ENCODE data around the gene PIWIL1. TPM values are rescaled to one million over a fixed set of nuclear protein-coding genes. Genes with fewer than 3 reads are reported as not detected.

The PIWIL1 gene
- polyA plus RNA-seq, 2 of the 4 experiments (the other 2 are of a cell fraction) = not detected

DNA sequence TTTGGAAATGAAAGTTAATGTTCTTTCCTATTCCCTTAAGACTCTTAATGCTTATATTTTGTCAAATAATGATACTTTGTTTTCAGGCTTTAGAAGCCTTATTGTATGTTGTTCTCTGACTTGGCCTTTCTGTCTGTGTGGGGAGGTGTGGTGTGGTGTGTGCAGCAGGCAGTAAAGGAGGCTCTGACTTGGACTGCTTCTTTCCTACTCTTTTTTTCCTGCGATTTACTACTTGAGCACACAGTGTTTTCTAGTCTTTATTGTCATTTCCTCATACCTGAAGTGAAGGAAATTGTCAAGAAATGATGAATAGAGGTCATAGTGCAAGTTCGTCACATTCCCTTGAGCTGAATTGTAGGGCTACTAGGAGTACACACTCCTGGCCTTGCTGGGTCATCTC, 26.9 kb downstream of the PIWIL1 start:
- ATAC-seq (no peak), DNase-seq (ENCODE audit: low read depth in 1 of 2, low spot score in 1 of 2) (no peak), FAIRE-seq (no peak)
- 5% methylated on average over 2 of the region's 2 CpGs for whole genome bisulfite sequencing (ENCODE audit: missing lambda C conversion rate)
- no peak for TF ChIP-seq HDAC2 (IDR thresholded peaks at IDR 0.05)
- no peak for TF ChIP-seq RCOR1 (IDR thresholded peaks at IDR 0.05; ENCODE audit: low read depth, low read length)
- TF ChIP-seq NR3C1 (IDR thresholded peaks at IDR 0.05) = no peak
- TF ChIP-seq KDM1A (IDR thresholded peaks at IDR 0.05; ENCODE audit: low read depth) = no peak
- no peak for TF ChIP-seq EP300 (IDR thresholded peaks at IDR 0.05)
- no peak for TF ChIP-seq ESRRA (IDR thresholded peaks at IDR 0.05; ENCODE audit: borderline replicate concordance, low read length)
- no peak for TF ChIP-seq NPAS2 (CRISPR knock-in tag; IDR thresholded peaks at IDR 0.05; ENCODE audit: borderline replicate concordance)
- no peak for TF ChIP-seq MYC (IDR thresholded peaks at IDR 0.05; ENCODE audit: borderline replicate concordance, low read length)
- CTCF ChIA-PET = no interaction called here
- Histone ChIP-seq H3K4me3 (no peak overlapping the region), H3K9me3 (no peaks in the 10 kb centered on the region), H3K4me2 (no peak overlapping the region), H3K27ac (no peak overlapping the region), H3K4me1 (no peaks in the 10 kb centered on the region)
- POLR2A ChIA-PET = no interaction called here

DNA sequence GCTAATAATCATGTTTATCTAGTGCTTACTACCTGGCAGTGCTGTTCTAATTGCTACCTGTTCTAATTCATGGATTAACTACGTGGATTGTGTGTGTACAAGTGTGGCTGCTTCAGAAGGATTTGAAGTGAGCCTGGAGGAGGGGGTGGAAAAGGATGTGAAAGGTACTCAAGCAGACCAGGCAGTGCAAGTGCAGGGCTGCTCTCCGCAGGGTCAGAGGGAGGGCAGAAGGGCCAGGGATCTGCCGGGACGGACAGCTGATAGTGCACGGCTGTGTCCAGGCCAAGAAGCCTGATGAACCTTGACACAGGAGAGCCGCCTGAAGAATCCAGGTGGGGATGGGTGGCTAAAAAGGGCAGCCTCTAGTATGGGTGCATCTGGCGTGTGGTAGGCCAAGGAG, 28.5 kb downstream of the PIWIL1 start:
- DNase-seq (ENCODE audit: low read depth in 1 of 2, low spot score in 1 of 2) = no peak
- no peak for TF ChIP-seq POLR2A (IDR thresholded peaks at IDR 0.05; ENCODE audit: low read length)
- TF ChIP-seq HDAC2 (IDR thresholded peaks at IDR 0.05) = no peak
- TF ChIP-seq HOXB5 (CRISPR knock-in tag; IDR thresholded peaks at IDR 0.05) = no peak
- TF ChIP-seq ZSCAN20 (CRISPR knock-in tag; IDR thresholded peaks at IDR 0.05) = no peak
- TF ChIP-seq BHLHE40 (IDR thresholded peaks at IDR 0.05; ENCODE audit: low read depth, low read length) = no peak
- no peak for TF ChIP-seq CBX2 (IDR thresholded peaks at IDR 0.05; ENCODE audit: borderline replicate concordance, low read depth)
- TF ChIP-seq HMGXB4 (CRISPR knock-in tag; IDR thresholded peaks at IDR 0.05; ENCODE audit: borderline replicate concordance) = no peak
- TF ChIP-seq RFX5 (IDR thresholded peaks at IDR 0.05) = no peak
- TF ChIP-seq FOXS1 (CRISPR knock-in tag; IDR thresholded peaks at IDR 0.05) = no peak
- no peak overlapping the region for H3K4me2 ChIP-seq
- H3K4me3 ChIP-seq = no peak overlapping the region
- no peak for ATAC-seq
- H3K27ac ChIP-seq = no peak overlapping the region
- CTCF ChIA-PET = no interaction called here
- no peak for FAIRE-seq
- H3K9me3 ChIP-seq = no peaks in the 10 kb centered on the region
- 29% methylated on average over 7 of the region's 7 CpGs for WGBS (ENCODE audit: missing lambda C conversion rate)
- POLR2A ChIA-PET = no interaction called here
- H3K4me1 ChIP-seq = no peaks in the 10 kb centered on the region

DNA sequence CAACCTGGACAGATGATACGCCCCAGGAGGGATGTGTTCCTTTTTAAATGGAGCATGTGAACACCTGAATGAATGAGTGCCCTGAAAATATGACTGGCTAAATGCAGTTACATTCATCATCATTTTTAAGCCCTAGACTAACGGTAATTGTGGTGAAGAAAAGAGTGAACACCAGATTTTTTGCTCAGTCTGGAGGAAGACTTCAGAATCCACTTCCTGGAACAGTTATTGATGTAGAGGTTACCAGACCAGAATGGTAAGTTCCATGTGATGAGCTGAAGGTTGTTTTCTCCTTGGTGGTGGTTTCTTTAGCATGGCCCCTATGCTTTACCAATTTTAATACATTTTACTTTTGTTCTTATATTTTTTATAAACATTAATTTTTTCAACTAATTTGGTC, 29.3 kb downstream of the PIWIL1 start:
- no peak overlapping the region for H3K27ac ChIP-seq
- DNase-seq (ENCODE audit: low read depth in 1 of 2, low spot score in 1 of 2) (no peak), FAIRE-seq (no peak), ATAC-seq (no peak)
- no peaks in the 10 kb centered on the region for H3K9me3 ChIP-seq
- H3K4me3 ChIP-seq = no peak overlapping the region
- no peaks in the 10 kb centered on the region for H3K4me1 ChIP-seq
- POLR2A ChIA-PET = no interaction called here
- 4% methylated on average over 2 of the region's 2 CpGs for WGBS (ENCODE audit: missing lambda C conversion rate)
- no peak for TF ChIP-seq POLR2AphosphoS2 (conservative IDR thresholded peaks at IDR 0.05; ENCODE audit: low read length)
- no peak overlapping the region for H3K4me2 ChIP-seq
- CTCF ChIA-PET = no interaction called here

GRCh38 chr12:130367523-130367922, 29.8 kb downstream of the PIWIL1 start:
- FAIRE-seq = no peak
- ChIA-PET CTCF (no interaction called here), POLR2A (no interaction called here)
- Histone ChIP-seq H3K4me3 (no peak overlapping the region), H3K4me2 (no peak overlapping the region), H3K9me3 (no peaks in the 10 kb centered on the region), H3K27ac (no peak overlapping the region), H3K4me1 (no peaks in the 10 kb centered on the region)
- WGBS (ENCODE audit: missing lambda C conversion rate) = 32% methylated on average over 13 of the region's 13 CpGs
- no peak for DNase-seq (ENCODE audit: low read depth in 1 of 2, low spot score in 1 of 2)
- no peak for ATAC-seq
- TF ChIP-seq POLR2AphosphoS2 (conservative IDR thresholded peaks at IDR 0.05; ENCODE audit: low read length) = no peak
- TF ChIP-seq CBX2 (IDR thresholded peaks at IDR 0.05; ENCODE audit: borderline replicate concordance, low read depth) = no peak
- TF ChIP-seq, protein P1, sequence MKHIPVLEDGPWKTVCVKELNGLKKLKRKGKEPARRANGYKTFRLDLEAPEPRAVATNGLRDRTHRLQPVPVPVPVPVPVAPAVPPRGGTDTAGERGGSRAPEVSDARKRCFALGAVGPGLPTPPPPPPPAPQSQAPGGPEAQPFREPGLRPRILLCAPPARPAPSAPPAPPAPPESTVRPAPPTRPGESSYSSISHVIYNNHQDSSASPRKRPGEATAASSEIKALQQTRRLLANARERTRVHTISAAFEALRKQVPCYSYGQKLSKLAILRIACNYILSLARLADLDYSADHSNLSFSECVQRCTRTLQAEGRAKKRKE (CRISPR knock-in tag; IDR thresholded peaks at IDR 0.05; ENCODE audit: low read depth) = no peak
- no peak for TF ChIP-seq ESRRA (IDR thresholded peaks at IDR 0.05; ENCODE audit: borderline replicate concordance, low read length)
